ENCODE measurements around the gene ZNF230. TPM values are rescaled to one million over a fixed set of nuclear protein-coding genes. Genes with fewer than 3 reads are reported as not detected.

The ZNF230 gene
- total and polyA plus RNA-seq, 2 of the 4 experiments (the other 2 are of a cell fraction), result 1.5 to 3.4 TPM

DNA sequence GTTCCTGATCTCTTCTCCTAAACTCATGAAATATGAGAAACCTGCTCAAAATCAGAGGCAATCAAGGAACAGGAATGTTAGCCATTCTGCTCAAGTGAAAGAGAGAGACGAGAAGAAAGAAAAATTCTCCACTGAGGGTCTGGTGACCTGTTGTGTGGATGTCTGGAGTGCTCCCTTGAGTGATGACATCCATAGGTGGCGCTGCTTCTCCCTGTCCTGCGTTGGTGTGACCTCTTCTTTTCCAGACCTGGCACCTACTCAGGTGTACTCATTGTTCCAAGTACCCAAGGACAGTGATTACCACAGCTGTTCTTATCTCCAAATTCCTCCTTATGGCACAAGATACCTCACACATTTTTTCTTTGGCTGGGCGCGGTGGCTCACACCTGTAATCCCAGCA, 53.1 kb downstream of the ZNF230 start:
- no peak overlapping the region for H3K4me3 ChIP-seq (ENCODE audit: insufficient read depth, low read depth, low read length)

More for the DNA sequence above, 53.1 kb downstream of the ZNF230 start:
- H3K4ac ChIP-seq (ENCODE audit: low read depth, low read length), result no peak overlapping the region
- no peak overlapping the region for H2AFZ ChIP-seq (replicated peaks; ENCODE audit: low read length, poor library complexity)
- H4K5ac ChIP-seq (ENCODE audit: low read depth, low read length), result no peak overlapping the region
- H2AK5ac ChIP-seq (ENCODE audit: low read depth, low read length), result no peak overlapping the region
- no peaks in the 10 kb centered on the region for H3K27me3 ChIP-seq (ENCODE audit: control insufficient read depth, insufficient read depth, low read length)
- peaks cover 5 to 16% of the 10 kb centered on the region in 2 experiments; a peak in 3 of 4 replicates for H3K79me1 ChIP-seq (ENCODE audit: low read depth in 1 of 2, low read length in 2 of 2)
- no CpG with 5 or more reads among the region's 5 CpGs for WGBS, 2 experiments (ENCODE audit: extremely low coverage in 2 of 2, insufficient read length in 1 of 2)
- in situ Hi-C loops (cut with MboI; ENCODE audit: low sequenced_read_pairs), result no loop called here
- intact Hi-C loops (cut with micrococcal nuclease), result no loop called here
- TF ChIP-seq NFE2L2 (IDR thresholded peaks at IDR 0.05; ENCODE audit: low read depth, low read length), result no peak
- TF ChIP-seq, protein P1, sequence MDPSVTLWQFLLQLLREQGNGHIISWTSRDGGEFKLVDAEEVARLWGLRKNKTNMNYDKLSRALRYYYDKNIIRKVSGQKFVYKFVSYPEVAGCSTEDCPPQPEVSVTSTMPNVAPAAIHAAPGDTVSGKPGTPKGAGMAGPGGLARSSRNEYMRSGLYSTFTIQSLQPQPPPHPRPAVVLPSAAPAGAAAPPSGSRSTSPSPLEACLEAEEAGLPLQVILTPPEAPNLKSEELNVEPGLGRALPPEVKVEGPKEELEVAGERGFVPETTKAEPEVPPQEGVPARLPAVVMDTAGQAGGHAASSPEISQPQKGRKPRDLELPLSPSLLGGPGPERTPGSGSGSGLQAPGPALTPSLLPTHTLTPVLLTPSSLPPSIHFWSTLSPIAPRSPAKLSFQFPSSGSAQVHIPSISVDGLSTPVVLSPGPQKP (IDR thresholded peaks at IDR 0.05; ENCODE audit: borderline replicate concordance, low read depth, low read length), result no peak
- TF ChIP-seq MAFK (IDR thresholded peaks at IDR 0.05; ENCODE audit: low read depth, low read length), result no peak
- no peak for TF ChIP-seq MAZ (IDR thresholded peaks at IDR 0.05; ENCODE audit: borderline replicate concordance, low read depth, low read length)
- no peak for TF ChIP-seq CHD1 (IDR thresholded peaks at IDR 0.05; ENCODE audit: low read depth, low read length)
- TF ChIP-seq RFX5 (IDR thresholded peaks at IDR 0.05; ENCODE audit: low read depth, low read length), result no peak
- TF ChIP-seq, protein P2, sequence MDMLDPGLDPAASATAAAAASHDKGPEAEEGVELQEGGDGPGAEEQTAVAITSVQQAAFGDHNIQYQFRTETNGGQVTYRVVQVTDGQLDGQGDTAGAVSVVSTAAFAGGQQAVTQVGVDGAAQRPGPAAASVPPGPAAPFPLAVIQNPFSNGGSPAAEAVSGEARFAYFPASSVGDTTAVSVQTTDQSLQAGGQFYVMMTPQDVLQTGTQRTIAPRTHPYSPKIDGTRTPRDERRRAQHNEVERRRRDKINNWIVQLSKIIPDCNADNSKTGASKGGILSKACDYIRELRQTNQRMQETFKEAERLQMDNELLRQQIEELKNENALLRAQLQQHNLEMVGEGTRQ (IDR thresholded peaks at IDR 0.05; ENCODE audit: low read depth, low read length), result no peak
- TF ChIP-seq, protein P3, sequence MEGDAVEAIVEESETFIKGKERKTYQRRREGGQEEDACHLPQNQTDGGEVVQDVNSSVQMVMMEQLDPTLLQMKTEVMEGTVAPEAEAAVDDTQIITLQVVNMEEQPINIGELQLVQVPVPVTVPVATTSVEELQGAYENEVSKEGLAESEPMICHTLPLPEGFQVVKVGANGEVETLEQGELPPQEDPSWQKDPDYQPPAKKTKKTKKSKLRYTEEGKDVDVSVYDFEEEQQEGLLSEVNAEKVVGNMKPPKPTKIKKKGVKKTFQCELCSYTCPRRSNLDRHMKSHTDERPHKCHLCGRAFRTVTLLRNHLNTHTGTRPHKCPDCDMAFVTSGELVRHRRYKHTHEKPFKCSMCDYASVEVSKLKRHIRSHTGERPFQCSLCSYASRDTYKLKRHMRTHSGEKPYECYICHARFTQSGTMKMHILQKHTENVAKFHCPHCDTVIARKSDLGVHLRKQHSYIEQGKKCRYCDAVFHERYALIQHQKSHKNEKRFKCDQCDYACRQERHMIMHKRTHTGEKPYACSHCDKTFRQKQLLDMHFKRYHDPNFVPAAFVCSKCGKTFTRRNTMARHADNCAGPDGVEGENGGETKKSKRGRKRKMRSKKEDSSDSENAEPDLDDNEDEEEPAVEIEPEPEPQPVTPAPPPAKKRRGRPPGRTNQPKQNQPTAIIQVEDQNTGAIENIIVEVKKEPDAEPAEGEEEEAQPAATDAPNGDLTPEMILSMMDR (conservative IDR thresholded peaks at IDR 0.05; ENCODE audit: low read depth, low read length), result no peak
- no peak for TF ChIP-seq RCOR1 (IDR thresholded peaks at IDR 0.05; ENCODE audit: insufficient replicate concordance, low read length)
- H3K9me1 ChIP-seq (ENCODE audit: insufficient read depth, low read length), result peaks cover 6% of the 10 kb centered on the region
- no peak overlapping the region for H3K9ac ChIP-seq (ENCODE audit: low read depth, low read length)
- no peaks in the 10 kb centered on the region for H4K20me1 ChIP-seq (ENCODE audit: insufficient read depth, low read length)
- no peak overlapping the region for H3K14ac ChIP-seq (replicated peaks; ENCODE audit: low read depth, low read length)
- no peak overlapping the region for H4K91ac ChIP-seq (ENCODE audit: insufficient read depth, low read depth, low read length)
- CTCF ChIA-PET, result no interaction called here
- H4K8ac ChIP-seq (ENCODE audit: low read depth in 2 of 2, low read length in 2 of 2), result no peak overlapping the region
- 0 out of 2 replicates have a peak, but pooled peaks cover 2% of the 10 kb centered on the region for H3K4me1 ChIP-seq (ENCODE audit: control insufficient read depth, insufficient read depth, low read length)
- ATAC-seq (ENCODE audit: low read depth) (no peak), DNase-seq (no peak)
- H2BK5ac ChIP-seq (ENCODE audit: low read depth, low read length, poor library complexity, severe bottlenecking), result no peak overlapping the region
- no peak overlapping the region for H2AK9ac ChIP-seq (replicated peaks; ENCODE audit: low read depth, low read length, poor library complexity)
- H2BK20ac ChIP-seq (ENCODE audit: low read depth, low read length), result no peak overlapping the region
- peaks cover 26% of the 10 kb centered on the region for H3K36me3 ChIP-seq (ENCODE audit: control insufficient read depth, insufficient read depth, low read length)
- no peak overlapping the region for H3K4me2 ChIP-seq (ENCODE audit: low read depth, low read length)
- dilution Hi-C loops (cut with HindIII; ENCODE audit: low sequenced_read_pairs, unreplicated experiment), result no loop called here
- no peak overlapping the region for H3K18ac ChIP-seq (ENCODE audit: low read depth, low read length)
- no peak overlapping the region for H2BK120ac ChIP-seq (ENCODE audit: low read depth, low read length)
- H3K27ac ChIP-seq (ENCODE audit: insufficient read depth, low read length), result no peak overlapping the region
- POLR2A ChIA-PET (ENCODE audit: unreplicated experiment), result interaction anchor here (0.7 kb wide), 1 partner anchor 19 kb away, joined by 7 read pairs; no protein-coding TSS in a partner anchor
- no peak overlapping the region for H2BK15ac ChIP-seq (ENCODE audit: low read depth, low read length)
- H3K9me3 ChIP-seq (ENCODE audit: control insufficient read depth, insufficient read depth, low read length), result no peaks in the 10 kb centered on the region
- no peak overlapping the region for H3K56ac ChIP-seq (ENCODE audit: extremely low read depth, insufficient read depth, low read length)
- H3K23ac ChIP-seq (ENCODE audit: low read depth, low read length), result no peak overlapping the region
- no TSS peak for BruUV-seq (replicated peaks)

Data from IMR-90 (cell line).